Ascending aorta (tissue), 2 donors: ENCODE data around the gene BANF2. TPM values are rescaled to one million over a fixed set of nuclear protein-coding genes. Genes with fewer than 3 reads are reported as not detected.
A peak's percentile ranks its signal among the peaks of the same experiment; 100 is the strongest.

Experiments
- DNase-seq, 2 donors: peaks; one replicate each; pipeline ENCODE4 v3.0.0-alpha.2; 2019; ENCODE audit warnings: low spot score in 2 of 2
- H3K27ac ChIP-seq, 2 donors: fragments of 200-600 bp; sonication (generic); one replicate each; pipeline ENCODE4 v1.5.1; 2016 to 2017; ENCODE audit warnings: mild to moderate bottlenecking in 1 of 2
- H3K27me3 ChIP-seq: fragments of 200-600 bp; sonication (generic); one replicate; pipeline ENCODE4 v1.5.1; 2017
- H3K36me3 ChIP-seq, 2 donors: fragments of 200-600 bp; sonication (generic); one replicate each; pipeline ENCODE4 v1.5.1; 2016
- H3K4me1 ChIP-seq, 2 donors: fragments of 200-600 bp; sonication (generic); one replicate each; pipeline ENCODE4 v1.5.1; 2016 to 2017; ENCODE audit warnings: mild to moderate bottlenecking in 1 of 2
- H3K4me3 ChIP-seq, 2 donors: fragments of 200-600 bp; sonication (generic); one replicate each; pipeline ENCODE4 v1.5.1; 2016 to 2017; ENCODE audit warnings: mild to moderate bottlenecking in 1 of 2
- H3K9me3 ChIP-seq, 2 donors: fragments of 200-600 bp; sonication (generic); one replicate each; pipeline ENCODE4 v1.5.1; 2016
- intact Hi-C: fragments of 100-400 bp; cut with DNase I; formaldehyde crosslinking; loops from one replicate; pipeline ENCODE4 v1.15.1; 2023
- total RNA-seq: library from RNA; depleted of rRNA; stranded (reverse); fragments of >200 nt; gene quantifications from one replicate; pipeline ENCODE4 v1.1.0, GENCODE V29; 2016
- TF ChIP-seq, protein P1 (sequence below), 3 experiments: fragments of 200-600 bp in 2 of 3; fragments of 450-650 bp in 1 of 3; sonication (generic) in 2 of 3; IDR thresholded peaks; one replicate each; pipeline ENCODE4 v1.5.1; 2016 to 2019; ENCODE audit warnings: antibody characterized with exemption in 3 of 3, mild to moderate bottlenecking in 1 of 3, moderate library complexity in 1 of 3

The BANF2 gene
- total RNA-seq, 1 donor from 2014 or later = not detected

DNA sequence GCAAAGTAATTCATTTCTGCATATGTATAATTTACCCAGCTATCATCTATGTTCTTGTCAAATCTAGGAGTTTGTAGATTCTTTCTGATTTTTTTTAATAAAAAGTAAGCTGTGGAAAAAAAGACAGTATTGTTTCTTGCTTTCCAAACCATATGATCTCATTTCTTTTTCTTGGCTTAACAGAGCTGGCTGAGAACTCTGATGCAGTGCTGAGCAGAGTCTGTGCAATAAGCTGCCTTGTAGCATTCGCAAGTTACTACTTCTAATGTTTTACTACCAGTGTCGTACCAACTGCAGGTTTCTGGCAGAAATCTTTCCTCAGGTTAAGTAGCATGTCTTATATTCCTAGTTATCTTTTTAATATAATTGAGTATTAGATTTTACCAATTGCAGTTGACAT is 33.3 kb upstream of the BANF2 start:
- Histone ChIP-seq H3K4me1 (peaks cover 6 to 25% of the 10 kb centered on the region in 2 donors), H3K36me3 (peaks cover 0 to 2% of the 10 kb centered on the region in 2 donors), H3K4me3 (no peak overlapping the region), H3K27ac (peak overlapping the region; percentile 0 to 36), H3K27me3 (no peaks in the 10 kb centered on the region), H3K9me3 (no peaks in the 10 kb centered on the region)
- TF ChIP-seq, protein P1, sequence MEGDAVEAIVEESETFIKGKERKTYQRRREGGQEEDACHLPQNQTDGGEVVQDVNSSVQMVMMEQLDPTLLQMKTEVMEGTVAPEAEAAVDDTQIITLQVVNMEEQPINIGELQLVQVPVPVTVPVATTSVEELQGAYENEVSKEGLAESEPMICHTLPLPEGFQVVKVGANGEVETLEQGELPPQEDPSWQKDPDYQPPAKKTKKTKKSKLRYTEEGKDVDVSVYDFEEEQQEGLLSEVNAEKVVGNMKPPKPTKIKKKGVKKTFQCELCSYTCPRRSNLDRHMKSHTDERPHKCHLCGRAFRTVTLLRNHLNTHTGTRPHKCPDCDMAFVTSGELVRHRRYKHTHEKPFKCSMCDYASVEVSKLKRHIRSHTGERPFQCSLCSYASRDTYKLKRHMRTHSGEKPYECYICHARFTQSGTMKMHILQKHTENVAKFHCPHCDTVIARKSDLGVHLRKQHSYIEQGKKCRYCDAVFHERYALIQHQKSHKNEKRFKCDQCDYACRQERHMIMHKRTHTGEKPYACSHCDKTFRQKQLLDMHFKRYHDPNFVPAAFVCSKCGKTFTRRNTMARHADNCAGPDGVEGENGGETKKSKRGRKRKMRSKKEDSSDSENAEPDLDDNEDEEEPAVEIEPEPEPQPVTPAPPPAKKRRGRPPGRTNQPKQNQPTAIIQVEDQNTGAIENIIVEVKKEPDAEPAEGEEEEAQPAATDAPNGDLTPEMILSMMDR (IDR thresholded peaks at IDR 0.05) = no peak
- peak in 1 of 2 donors; percentile 59 for DNase-seq
- intact Hi-C loops = no loop called here

DNA sequence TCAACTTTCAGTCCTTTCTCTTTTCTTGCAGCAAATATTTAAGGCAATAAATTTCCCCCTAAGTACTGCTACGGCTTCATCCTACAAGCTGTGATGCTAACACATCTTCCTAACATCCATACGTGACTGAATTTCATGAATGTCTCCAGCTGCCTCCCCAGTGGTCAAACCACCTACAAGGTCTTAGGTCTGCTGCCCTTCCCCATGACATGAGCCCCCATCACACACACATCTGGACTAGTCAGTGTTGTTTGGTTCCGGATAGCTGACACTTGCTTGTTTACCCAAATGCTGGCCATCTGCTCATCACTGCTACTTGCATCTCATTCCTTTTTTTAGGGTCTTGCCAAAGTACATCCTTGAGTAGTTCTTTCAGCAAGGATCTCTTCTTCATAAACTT is 32.3 kb upstream of the BANF2 start:
- H3K4me1 ChIP-seq = peaks cover 5 to 19% of the 10 kb centered on the region in 2 donors
- no peaks in the 10 kb centered on the region for H3K9me3 ChIP-seq
- intact Hi-C loops = no loop called here

DNA sequence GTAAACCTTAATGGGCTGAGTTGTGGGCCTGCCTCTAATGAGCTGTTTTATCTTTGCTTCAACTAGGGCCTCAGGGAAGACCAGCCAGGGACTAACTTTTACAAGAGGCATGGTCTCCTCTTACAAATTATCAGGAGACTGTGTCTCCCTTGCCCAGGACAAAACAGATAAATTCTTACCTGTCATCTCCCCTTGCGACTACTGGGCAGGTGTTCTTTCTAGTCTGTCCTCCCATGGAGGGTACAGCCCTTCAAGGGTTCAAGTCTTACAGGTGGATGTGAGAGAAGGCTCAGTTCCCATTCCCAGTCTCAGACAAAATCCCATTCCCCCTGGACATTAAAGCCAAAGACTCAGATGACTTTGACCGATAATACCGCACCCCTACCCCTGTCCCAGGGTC is 31.3 kb upstream of the BANF2 start:
- TF ChIP-seq, protein P1 (IDR thresholded peaks at IDR 0.05) = no peak
- H3K27me3 ChIP-seq = no peaks in the 10 kb centered on the region
- no peak overlapping the region for H3K4me3 ChIP-seq
- H3K4me1 ChIP-seq = peaks cover 5 to 12% of the 10 kb centered on the region in 2 donors
- intact Hi-C loops = no loop called here
- peak in 1 of 2 donors; percentile 12 for DNase-seq
- H3K36me3 ChIP-seq = peaks cover 0 to 2% of the 10 kb centered on the region in 2 donors
- no peaks in the 10 kb centered on the region for H3K9me3 ChIP-seq
- H3K27ac ChIP-seq = no peak overlapping the region

More for the DNA sequence above, 32.3 kb upstream of the BANF2 start:
- no peak overlapping the region for H3K4me3 ChIP-seq
- peak overlapping the region; percentile 0 to 36 for H3K27ac ChIP-seq
- no peaks in the 10 kb centered on the region for H3K27me3 ChIP-seq
- peak in 1 of 2 donors; percentile 47 for DNase-seq
- peaks cover 0 to 2% of the 10 kb centered on the region in 2 donors for H3K36me3 ChIP-seq
- TF ChIP-seq, protein P1 (IDR thresholded peaks at IDR 0.05) = no peak

DNA sequence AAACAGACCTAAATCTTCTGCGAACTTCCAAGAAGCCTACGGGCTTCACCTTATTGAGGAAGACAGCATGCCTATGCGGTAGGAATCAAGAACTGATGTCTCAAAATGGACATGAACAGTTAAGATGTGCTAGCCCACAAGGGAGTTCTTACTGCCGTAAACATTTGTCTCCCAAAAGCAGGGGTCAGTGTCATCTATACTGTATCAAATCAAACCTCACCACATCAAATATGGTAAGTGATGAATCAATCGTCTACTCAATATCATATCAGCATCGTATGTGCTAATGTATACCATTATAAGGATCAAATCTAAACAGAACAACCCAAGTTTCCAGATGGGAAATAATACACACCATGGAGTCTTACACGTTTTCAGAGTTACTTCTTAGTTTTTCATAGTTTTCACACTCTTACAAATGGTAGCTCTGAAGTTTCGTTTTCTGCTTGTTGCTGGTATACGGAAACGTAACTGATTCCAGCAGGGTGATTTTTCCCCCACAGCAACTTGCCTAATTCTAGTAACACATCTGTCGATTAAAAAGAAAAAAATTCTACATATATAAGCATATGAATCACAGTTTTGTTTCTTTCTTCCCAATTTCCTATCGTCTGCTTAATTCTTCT is 30.3 kb upstream of the BANF2 start:
- Histone ChIP-seq H3K4me1 (peaks cover 5 to 12% of the 10 kb centered on the region in 2 donors), H3K36me3 (peaks cover 0 to 2% of the 10 kb centered on the region in 2 donors), H3K4me3 (no peak overlapping the region), H3K27me3 (no peaks in the 10 kb centered on the region), H3K9me3 (no peaks in the 10 kb centered on the region), H3K27ac (no peak overlapping the region)
- TF ChIP-seq, protein P1 (IDR thresholded peaks at IDR 0.05) = no peak
- DNase-seq = peak in 1 of 2 donors; percentile 12
- intact Hi-C loops = no loop called here

DNA sequence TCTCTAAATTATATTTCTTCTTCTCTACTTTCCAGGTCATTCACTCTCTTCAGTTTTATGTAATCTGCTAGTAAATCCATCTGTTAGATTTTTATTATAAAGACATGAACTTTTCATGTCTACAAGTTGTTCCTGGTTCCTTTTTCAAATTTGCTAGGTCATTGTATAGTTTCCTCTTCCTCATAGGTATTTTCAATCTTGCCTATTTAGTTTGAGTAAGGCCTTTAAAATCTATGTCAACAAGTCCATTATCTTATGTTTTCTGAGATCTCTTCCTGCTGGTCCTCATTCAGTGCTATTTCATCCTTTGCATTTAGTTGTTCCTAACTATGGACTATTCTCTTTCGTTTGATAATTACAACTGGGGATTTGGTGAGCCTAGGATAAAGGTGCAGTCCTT is 28.8 kb upstream of the BANF2 start:
- TF ChIP-seq, protein P1 (IDR thresholded peaks at IDR 0.05) = no peak
- no peak for DNase-seq
- H3K36me3 ChIP-seq = peaks cover 0 to 2% of the 10 kb centered on the region in 2 donors
- H3K4me1 ChIP-seq = peaks cover 17 to 21% of the 10 kb centered on the region in 2 donors
- H3K27ac ChIP-seq = no peak overlapping the region
- intact Hi-C loops = no loop called here
- H3K9me3 ChIP-seq = no peaks in the 10 kb centered on the region
- no peaks in the 10 kb centered on the region for H3K27me3 ChIP-seq
- H3K4me3 ChIP-seq = no peak overlapping the region
